Astrocyte of the cerebellum (primary cell): ENCODE measurements around the gene TMEM163.

Experiments used
- DNase-seq: peaks from one replicate; pipeline ENCODE4 v3.0.0-alpha.2; 2011; ENCODE audit warnings: low read depth
- H3K4me3 ChIP-seq: 2 replicates; pipeline ENCODE4 v1.5.1; 2011; ENCODE audit warnings: mild to moderate bottlenecking, low read depth, low read length, moderate library complexity
- CTCF ChIP-seq: IDR thresholded peaks from 2 replicates; pipeline ENCODE4 v1.5.1; 2012; ENCODE audit warnings: low read length, low read depth, moderate library complexity, mild to moderate bottlenecking; ENCODE audit errors: missing control alignments
- in situ Hi-C: cut with HindIII; loops from 2 replicates; pipeline ENCODE4 v1.10.0; 2017; ENCODE audit warnings: low sequenced_read_pairs

TMEM163 gene

GRCh38 chr2:134527381-134527780 lies 191.4 kb downstream of the TMEM163 start:
- no peak for DNase-seq
- in situ Hi-C loops = no loop called here
- TF ChIP-seq CTCF = no peak
- no peak overlapping the region for H3K4me3 ChIP-seq

GRCh38 chr2:134522496-134523455 lies 196.0 kb downstream of the TMEM163 start:
- DNase-seq = no peak
- H3K4me3 ChIP-seq = no peak overlapping the region
- in situ Hi-C loops = no loop called here
- TF ChIP-seq CTCF = no peak

- H3K4me3 ChIP-seq = no peak overlapping the region
- in situ Hi-C loops = no loop called here
- no peak for TF ChIP-seq CTCF
- no peak for DNase-seq
Measured at GRCh38 chr2:134518101-134518500, 200.7 kb downstream of the TMEM163 start.

- DNase-seq = no peak
- in situ Hi-C loops = no loop called here
- no peak overlapping the region for H3K4me3 ChIP-seq
- TF ChIP-seq CTCF = no peak
Measured at GRCh38 chr2:134515137-134515536, 203.7 kb downstream of the TMEM163 start.

- no peak overlapping the region for H3K4me3 ChIP-seq
- no peak for DNase-seq
- no peak for TF ChIP-seq CTCF
- in situ Hi-C loops = no loop called here
Measured at GRCh38 chr2:134513465-134513804, 205.4 kb downstream of the TMEM163 start.

GRCh38 chr2:134512734-134513464 lies 205.9 kb downstream of the TMEM163 start:
- no peak for DNase-seq
- H3K4me3 ChIP-seq = no peak overlapping the region
- no peak for TF ChIP-seq CTCF
- in situ Hi-C loops = no loop called here
